Head of caudate nucleus (tissue), 42 donors: ENCODE data around the gene ARMC2.
"Not testable (repeated sequence)": the region's sequence is repeated elsewhere in the genome, so short reads cannot be mapped to it uniquely, and the experiment has no call there.

Experiments used
- DNase-seq, 42 donors: peaks; one replicate each; pipeline versions ENCODE4 v3.0.0 to v3.0.0-alpha.2; 2020 to 2021; ENCODE audit warnings: mixed read lengths in 7 of 42
- intact Hi-C: fragments of 100-400 bp; cut with DNase I; formaldehyde crosslinking; loops from one replicate; pipeline ENCODE4 v1.15.0; 2022

ARMC2 gene

GRCh38 chr6:108862479-108863191, 14.4 kb downstream of the ARMC2 start:
- intact Hi-C loops = no loop called here
- peak in 33 of 42 donors; percentile 21 to 68 (median 43) for DNase-seq

- DNase-seq, intact Hi-C loops: not testable (repeated sequence)
Observed at GRCh38 chr6:108865751-108866286, 17.6 kb downstream of the ARMC2 start.

GRCh38 chr6:108866798-108867197, 18.6 kb downstream of the ARMC2 start:
- no peak for DNase-seq
- intact Hi-C loops = no loop called here

- no peak for DNase-seq
- intact Hi-C loops = no loop called here
Observed at GRCh38 chr6:108868647-108869046, 20.4 kb downstream of the ARMC2 start.

- intact Hi-C loops = no loop called here
- DNase-seq = no peak
Observed at GRCh38 chr6:108869876-108870275, 21.7 kb downstream of the ARMC2 start.

- intact Hi-C loops = no loop called here
Observed at GRCh38 chr6:108870357-108870756, 22.1 kb downstream of the ARMC2 start.

GRCh38 chr6:108872141-108872557, 23.9 kb downstream of the ARMC2 start:
- no peak for DNase-seq
- intact Hi-C loops = no loop called here

More at GRCh38 chr6:108870357-108870756, 22.1 kb downstream of the ARMC2 start:
- DNase-seq = no peak

- DNase-seq = peak in 1 of 42 donors; percentile 26
- intact Hi-C loops = no loop called here
Observed at GRCh38 chr6:108872575-108872974, 24.4 kb downstream of the ARMC2 start.

- intact Hi-C loops = no loop called here
- DNase-seq = no peak
Observed at GRCh38 chr6:108873251-108873650, 25.0 kb downstream of the ARMC2 start.

- DNase-seq = no peak
- intact Hi-C loops = no loop called here
Observed at GRCh38 chr6:108873971-108874370, 25.7 kb downstream of the ARMC2 start.

- intact Hi-C loops = no loop called here
Observed at GRCh38 chr6:108874470-108875160, 26.4 kb downstream of the ARMC2 start.

GRCh38 chr6:108875161-108875555, 26.9 kb downstream of the ARMC2 start:
- intact Hi-C loops = no loop called here
- no peak for DNase-seq

More at GRCh38 chr6:108874470-108875160, 26.4 kb downstream of the ARMC2 start:
- DNase-seq = no peak

GRCh38 chr6:108877046-108877751, 29.0 kb downstream of the ARMC2 start:
- intact Hi-C loops = no loop called here
- DNase-seq = peak in 4 of 42 donors; percentile 9 to 48 (median 18)

- DNase-seq = no peak
- intact Hi-C loops = no loop called here
Observed at GRCh38 chr6:108878942-108879341, 30.7 kb downstream of the ARMC2 start.

- intact Hi-C loops = no loop called here
- no peak for DNase-seq
Observed at GRCh38 chr6:108883172-108883571, 35.0 kb downstream of the ARMC2 start.

GRCh38 chr6:108884211-108885059, 36.2 kb downstream of the ARMC2 start:
- no peak for DNase-seq
- intact Hi-C loops = no loop called here

- no peak for DNase-seq
- intact Hi-C loops = no loop called here
Observed at GRCh38 chr6:108888052-108888451, 39.8 kb downstream of the ARMC2 start.

- intact Hi-C loops = no loop called here
- no peak for DNase-seq
Observed at GRCh38 chr6:108888745-108889144, 40.5 kb downstream of the ARMC2 start.

- intact Hi-C loops = loop anchor here (5.0 kb wide), 1 partner anchor 349 kb away; no protein-coding TSS in a partner anchor
- DNase-seq = not testable (repeated sequence)
Observed at GRCh38 chr6:108890898-108891297, 42.7 kb downstream of the ARMC2 start.
